Measurements from ENCODE around the gene NSD2.

GRCh38 chr4:1945912-1946311 is 74.7 kb downstream of the NSD2 start:
- no peak for TF ChIP-seq CTCF (conservative IDR thresholded peaks at IDR 0.05; ENCODE audit: low read depth, low read length)
- TF ChIP-seq EZH2 (IDR thresholded peaks at IDR 0.05; ENCODE audit: low read length, unreplicated experiment), result no peak
